Astrocyte of the cerebellum (primary cell): Measurements from ENCODE around the gene CDKAL1.

Experiments used
- DNase-seq: peaks from one replicate; pipeline ENCODE4 v3.0.0-alpha.2; 2011; ENCODE audit warnings: low read depth
- H3K4me3 ChIP-seq: 2 replicates; pipeline ENCODE4 v1.5.1; 2011; ENCODE audit warnings: mild to moderate bottlenecking, low read depth, low read length, moderate library complexity
- in situ Hi-C: cut with HindIII; loops from 2 replicates; pipeline ENCODE4 v1.10.0; 2017; ENCODE audit warnings: low sequenced_read_pairs
- TF ChIP-seq, protein P1 (sequence below): IDR thresholded peaks from 2 replicates; pipeline ENCODE4 v1.5.1; 2012; ENCODE audit warnings: low read length, low read depth, moderate library complexity, mild to moderate bottlenecking; ENCODE audit errors: missing control alignments

The CDKAL1 gene

DNA sequence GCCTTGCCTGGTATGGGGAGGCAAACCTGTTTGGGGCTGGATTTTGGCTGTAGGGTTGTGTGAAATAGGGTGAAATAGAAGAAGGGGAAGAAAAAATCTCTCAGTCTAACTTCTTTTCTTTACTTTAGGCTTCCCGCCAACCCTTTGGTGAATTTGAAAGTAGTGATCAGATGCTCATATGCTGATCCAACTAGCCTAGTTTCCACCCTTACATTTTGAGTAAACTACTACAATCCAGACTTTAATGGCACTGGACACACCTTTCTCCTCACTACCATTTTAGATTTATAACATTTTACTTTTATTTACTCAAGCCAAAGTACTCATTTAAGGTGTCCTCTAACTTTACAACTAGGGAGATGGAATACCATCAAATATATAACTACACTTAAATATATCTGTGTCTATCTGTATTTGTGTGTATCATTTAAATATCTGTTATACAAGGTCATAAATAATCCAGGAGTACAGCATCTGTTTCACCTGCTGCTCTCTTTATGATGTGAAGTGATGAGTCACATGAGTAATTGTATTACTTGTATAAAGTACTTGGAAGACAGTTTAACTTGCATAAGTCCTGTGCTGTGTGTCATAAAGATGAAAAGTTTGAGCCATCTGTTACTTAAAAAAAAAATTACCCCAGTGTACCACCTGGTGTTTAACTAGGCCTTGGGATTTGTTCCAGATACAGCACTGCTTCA lies 172.1 kb downstream of the CDKAL1 start:
- no peak overlapping the region for H3K4me3 ChIP-seq
- TF ChIP-seq, protein P1, sequence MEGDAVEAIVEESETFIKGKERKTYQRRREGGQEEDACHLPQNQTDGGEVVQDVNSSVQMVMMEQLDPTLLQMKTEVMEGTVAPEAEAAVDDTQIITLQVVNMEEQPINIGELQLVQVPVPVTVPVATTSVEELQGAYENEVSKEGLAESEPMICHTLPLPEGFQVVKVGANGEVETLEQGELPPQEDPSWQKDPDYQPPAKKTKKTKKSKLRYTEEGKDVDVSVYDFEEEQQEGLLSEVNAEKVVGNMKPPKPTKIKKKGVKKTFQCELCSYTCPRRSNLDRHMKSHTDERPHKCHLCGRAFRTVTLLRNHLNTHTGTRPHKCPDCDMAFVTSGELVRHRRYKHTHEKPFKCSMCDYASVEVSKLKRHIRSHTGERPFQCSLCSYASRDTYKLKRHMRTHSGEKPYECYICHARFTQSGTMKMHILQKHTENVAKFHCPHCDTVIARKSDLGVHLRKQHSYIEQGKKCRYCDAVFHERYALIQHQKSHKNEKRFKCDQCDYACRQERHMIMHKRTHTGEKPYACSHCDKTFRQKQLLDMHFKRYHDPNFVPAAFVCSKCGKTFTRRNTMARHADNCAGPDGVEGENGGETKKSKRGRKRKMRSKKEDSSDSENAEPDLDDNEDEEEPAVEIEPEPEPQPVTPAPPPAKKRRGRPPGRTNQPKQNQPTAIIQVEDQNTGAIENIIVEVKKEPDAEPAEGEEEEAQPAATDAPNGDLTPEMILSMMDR: no peak
- DNase-seq: no peak
- in situ Hi-C loops: loop anchor here (5.0 kb wide), 1 partner anchor 106 kb away; no protein-coding TSS in a partner anchor

GRCh38 chr6:20706939-20707485 lies 172.8 kb downstream of the CDKAL1 start:
- no peak for DNase-seq
- no peak overlapping the region for H3K4me3 ChIP-seq
- in situ Hi-C loops: loop anchor here (5.0 kb wide), 1 partner anchor 105 kb away; no protein-coding TSS in a partner anchor
- TF ChIP-seq, protein P1: no peak

- TF ChIP-seq, protein P1: no peak
- DNase-seq: no peak
- in situ Hi-C loops: loop anchor here (5.0 kb wide), 1 partner anchor 104 kb away; no protein-coding TSS in a partner anchor
- no peak overlapping the region for H3K4me3 ChIP-seq
These were observed 173.6 kb downstream of the CDKAL1 start for GRCh38 chr6:20707870-20708269.

- DNase-seq: peak; percentile 74
- TF ChIP-seq, protein P1: no peak
- in situ Hi-C loops: loop anchor here (5.0 kb wide), 1 partner anchor 104 kb away; no protein-coding TSS in a partner anchor
- no peak overlapping the region for H3K4me3 ChIP-seq
These were observed 174.3 kb downstream of the CDKAL1 start for GRCh38 chr6:20708367-20709124.

DNA sequence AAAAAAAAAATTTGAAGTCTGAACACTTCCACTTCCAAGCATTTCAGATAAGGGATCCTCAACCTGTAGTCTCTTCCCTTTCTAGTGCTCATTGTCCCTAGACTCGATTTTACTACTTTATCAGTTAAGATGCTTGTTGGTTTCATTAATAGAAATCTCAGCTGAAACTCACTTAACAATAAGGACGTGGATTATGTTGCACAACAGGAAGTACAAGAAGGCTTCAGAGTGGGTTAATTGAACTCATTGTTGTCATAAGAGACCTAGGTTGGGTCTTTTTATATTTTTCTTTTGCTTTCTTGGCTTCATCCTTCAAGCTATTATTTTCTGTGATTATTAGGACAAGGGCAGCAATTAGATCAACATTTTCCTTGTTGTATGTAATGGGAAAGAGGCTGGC lies 175.2 kb downstream of the CDKAL1 start:
- no peak for DNase-seq
- no peak overlapping the region for H3K4me3 ChIP-seq
- in situ Hi-C loops: loop anchor here (5.0 kb wide), 1 partner anchor 103 kb away; no protein-coding TSS in a partner anchor
- TF ChIP-seq, protein P1: no peak

- TF ChIP-seq, protein P1: no peak
- in situ Hi-C loops: no loop called here
- no peak overlapping the region for H3K4me3 ChIP-seq
- no peak for DNase-seq
These were observed 176.1 kb downstream of the CDKAL1 start for GRCh38 chr6:20710341-20710740.
